NT2/D1 (cell line): Measurements from ENCODE around the gene PRELID3B.

ENCODE experiments used
- SUZ12 ChIP-seq: IDR thresholded peaks from 2 replicates; pipeline ENCODE4 v1.6.1; 2011; ENCODE audit not compliant: insufficient read length, insufficient read depth; ENCODE audit errors: extremely low read depth
- YY1 ChIP-seq: IDR thresholded peaks from 2 replicates; pipeline ENCODE4 v1.6.1; 2011; ENCODE audit not compliant: insufficient read length, insufficient read depth
- ZNF274 ChIP-seq: IDR thresholded peaks from 2 replicates; pipeline ENCODE4 v1.6.1; 2011; ENCODE audit warnings: mild to moderate bottlenecking, low read depth, low read length

DNA sequence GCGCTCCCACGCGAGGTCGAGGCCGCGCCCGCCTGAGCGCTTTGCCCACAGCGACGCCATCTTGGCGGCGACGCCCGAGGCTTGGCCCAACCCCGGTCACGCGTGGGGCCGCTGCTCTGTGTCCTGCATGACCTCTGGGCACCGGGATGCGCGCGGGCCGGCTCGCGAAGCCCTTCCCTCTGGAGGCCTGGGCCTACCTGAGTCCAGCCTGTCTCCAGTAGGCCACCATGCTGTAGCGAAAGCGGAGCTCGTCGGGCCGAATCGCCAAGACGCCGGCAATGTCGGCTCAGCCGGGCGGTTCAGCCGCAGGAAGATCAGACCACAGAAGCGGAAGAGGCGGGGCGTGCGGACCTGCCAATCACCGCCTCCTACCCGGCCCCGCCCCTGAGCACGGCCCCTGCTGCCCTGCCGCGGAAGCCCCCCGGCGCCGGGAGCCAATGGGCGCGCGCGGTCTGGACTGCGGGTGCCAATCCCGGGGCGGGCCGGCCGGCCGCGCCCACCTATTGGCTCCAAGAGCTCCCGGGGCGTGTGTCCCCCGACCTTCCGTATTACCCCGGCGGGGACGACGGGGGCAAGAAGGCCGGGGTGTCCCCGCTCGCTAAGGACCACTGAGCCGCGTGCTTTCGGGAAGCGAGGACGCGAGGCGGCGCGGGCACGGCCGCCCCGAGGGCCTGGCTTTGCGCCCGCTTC lies 10.4 kb downstream of the PRELID3B start, which contains the start of gene ATP5F1E:
- no peak for TF ChIP-seq SUZ12
- no peak for TF ChIP-seq YY1
- no peak for TF ChIP-seq ZNF274
